Ishikawa (cell line): Measurements from ENCODE around the gene CROCC2.

Experiments used
- CEBPB ChIP-seq: IDR thresholded peaks from 2 replicates; pipeline ENCODE4 v1.6.1; 2012
- CREB1 ChIP-seq: IDR thresholded peaks from 2 replicates; pipeline ENCODE4 v1.6.1; 2012; ENCODE audit warnings: low read depth
- EGR1 ChIP-seq: IDR thresholded peaks from 2 replicates; pipeline ENCODE4 v1.6.1; 2012
- EP300 ChIP-seq: IDR thresholded peaks from 2 replicates; pipeline ENCODE4 v1.6.1; 2012; ENCODE audit warnings: borderline replicate concordance
- FOXM1 ChIP-seq: IDR thresholded peaks from 2 replicates; pipeline ENCODE4 v1.6.1; 2012; ENCODE audit warnings: low read depth, borderline replicate concordance
- MAX ChIP-seq: IDR thresholded peaks from 2 replicates; pipeline ENCODE4 v1.6.1; 2012
- NFIC ChIP-seq: IDR thresholded peaks from 2 replicates; pipeline ENCODE4 v1.6.1; 2012
- RAD21 ChIP-seq: IDR thresholded peaks from 2 replicates; pipeline ENCODE4 v1.6.1; 2012; ENCODE audit warnings: low read depth
- TAF1 ChIP-seq: IDR thresholded peaks from 2 replicates; pipeline ENCODE4 v1.6.1; 2012; ENCODE audit warnings: low read depth, mild to moderate bottlenecking
- TCF12 ChIP-seq: IDR thresholded peaks from 2 replicates; pipeline ENCODE4 v1.6.1; 2012; ENCODE audit warnings: low read depth
- TEAD4 ChIP-seq: IDR thresholded peaks from 2 replicates; pipeline ENCODE4 v1.6.1; 2012
- YY1 ChIP-seq: IDR thresholded peaks from 2 replicates; pipeline ENCODE4 v1.6.1; 2012; ENCODE audit warnings: low read depth
- ZBTB7A ChIP-seq: IDR thresholded peaks from 2 replicates; pipeline ENCODE4 v1.6.1; 2012; ENCODE audit warnings: low read depth
- TF ChIP-seq, protein P1 (sequence below): IDR thresholded peaks from 2 replicates; pipeline ENCODE4 v1.6.1; 2012
- TF ChIP-seq, protein P2 (sequence below): IDR thresholded peaks from 2 replicates; pipeline ENCODE4 v1.6.1; 2012; ENCODE audit warnings: low read depth, mild to moderate bottlenecking

CROCC2 gene

GRCh38 chr2:240886678-240887609, 19.2 kb upstream of the CROCC2 start:
- TF ChIP-seq FOXM1 (no peak), MAX (0 out of 2 replicates have a peak, but pooled peaks have one; percentile 21), YY1 (no peak)

DNA sequence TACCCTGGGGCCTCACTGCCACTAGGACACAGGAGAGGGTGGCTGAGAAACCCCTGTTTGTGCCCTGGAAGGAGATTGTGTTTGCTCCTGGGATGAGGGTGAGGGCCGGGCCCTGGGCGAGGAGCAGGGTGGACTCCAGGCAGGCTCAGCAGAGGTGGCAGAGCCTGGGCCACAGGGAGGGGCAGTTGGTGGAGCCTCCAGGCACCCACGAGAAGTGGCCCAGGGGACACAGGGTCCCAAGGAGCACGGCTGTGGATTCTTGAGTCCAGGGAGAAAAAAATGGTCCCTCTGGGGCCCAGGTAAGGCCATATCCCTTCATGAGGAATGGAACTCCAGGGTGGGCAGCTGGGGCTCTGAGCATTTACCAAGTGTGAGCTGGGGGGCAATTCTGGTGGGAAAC, 18.5 kb upstream of the CROCC2 start:
- TF ChIP-seq EGR1 = no peak
- no peak for TF ChIP-seq RAD21
- no peak for TF ChIP-seq MAX
- TF ChIP-seq NFIC = no peak
- no peak for TF ChIP-seq ZBTB7A
- TF ChIP-seq FOXM1 = no peak
- no peak for TF ChIP-seq CEBPB
- no peak for TF ChIP-seq YY1
- TF ChIP-seq TCF12 = no peak
- TF ChIP-seq TEAD4 = no peak
- TF ChIP-seq TAF1 = no peak
- TF ChIP-seq, protein P1, sequence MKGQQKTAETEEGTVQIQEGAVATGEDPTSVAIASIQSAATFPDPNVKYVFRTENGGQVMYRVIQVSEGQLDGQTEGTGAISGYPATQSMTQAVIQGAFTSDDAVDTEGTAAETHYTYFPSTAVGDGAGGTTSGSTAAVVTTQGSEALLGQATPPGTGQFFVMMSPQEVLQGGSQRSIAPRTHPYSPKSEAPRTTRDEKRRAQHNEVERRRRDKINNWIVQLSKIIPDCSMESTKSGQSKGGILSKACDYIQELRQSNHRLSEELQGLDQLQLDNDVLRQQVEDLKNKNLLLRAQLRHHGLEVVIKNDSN = no peak
- TF ChIP-seq EP300 = no peak

DNA sequence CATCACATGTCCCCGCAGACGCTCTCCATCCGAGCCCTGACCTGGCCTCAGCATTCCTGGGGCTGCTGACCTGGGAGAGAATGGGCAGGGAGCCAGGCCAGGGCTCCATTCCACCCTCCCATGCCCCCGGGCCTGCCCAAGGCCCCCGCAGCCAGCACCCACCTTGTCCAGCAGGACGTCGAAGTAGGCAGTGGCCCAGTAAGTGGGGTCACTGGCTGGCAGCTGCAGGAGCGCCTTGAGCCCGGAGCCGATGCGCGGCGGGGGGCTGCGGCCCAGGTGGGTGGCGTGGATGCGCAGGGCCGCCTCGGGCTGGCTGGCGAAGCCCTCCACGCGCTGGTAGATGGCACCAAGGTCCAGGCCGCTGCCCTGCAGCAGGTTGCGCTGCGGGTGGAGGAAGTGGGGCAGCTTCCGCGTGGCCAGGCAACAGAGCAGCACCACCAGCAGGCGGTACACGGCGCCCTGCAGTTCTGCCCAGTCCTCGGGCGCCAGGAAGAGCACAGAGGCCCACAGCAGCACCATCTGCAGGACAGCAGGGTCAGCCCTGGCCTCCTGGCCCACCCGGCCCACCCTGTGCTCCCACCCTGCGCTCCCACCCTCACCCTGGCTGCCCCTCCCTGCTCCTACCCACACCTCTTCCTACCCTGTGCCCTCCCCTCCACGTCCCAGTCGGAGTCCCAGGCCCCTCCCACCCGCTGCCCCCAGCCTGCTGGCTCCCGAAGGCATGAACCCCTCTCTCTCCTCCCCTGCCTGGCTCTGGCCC, 17.8 kb upstream of the CROCC2 start:
- TF ChIP-seq CEBPB = no peak
- no peak for TF ChIP-seq MAX
- TF ChIP-seq RAD21 = no peak
- no peak for TF ChIP-seq TAF1
- no peak for TF ChIP-seq TCF12
- TF ChIP-seq, protein P1 = no peak
- no peak for TF ChIP-seq YY1
- no peak for TF ChIP-seq EGR1
- TF ChIP-seq ZBTB7A = no peak

DNA sequence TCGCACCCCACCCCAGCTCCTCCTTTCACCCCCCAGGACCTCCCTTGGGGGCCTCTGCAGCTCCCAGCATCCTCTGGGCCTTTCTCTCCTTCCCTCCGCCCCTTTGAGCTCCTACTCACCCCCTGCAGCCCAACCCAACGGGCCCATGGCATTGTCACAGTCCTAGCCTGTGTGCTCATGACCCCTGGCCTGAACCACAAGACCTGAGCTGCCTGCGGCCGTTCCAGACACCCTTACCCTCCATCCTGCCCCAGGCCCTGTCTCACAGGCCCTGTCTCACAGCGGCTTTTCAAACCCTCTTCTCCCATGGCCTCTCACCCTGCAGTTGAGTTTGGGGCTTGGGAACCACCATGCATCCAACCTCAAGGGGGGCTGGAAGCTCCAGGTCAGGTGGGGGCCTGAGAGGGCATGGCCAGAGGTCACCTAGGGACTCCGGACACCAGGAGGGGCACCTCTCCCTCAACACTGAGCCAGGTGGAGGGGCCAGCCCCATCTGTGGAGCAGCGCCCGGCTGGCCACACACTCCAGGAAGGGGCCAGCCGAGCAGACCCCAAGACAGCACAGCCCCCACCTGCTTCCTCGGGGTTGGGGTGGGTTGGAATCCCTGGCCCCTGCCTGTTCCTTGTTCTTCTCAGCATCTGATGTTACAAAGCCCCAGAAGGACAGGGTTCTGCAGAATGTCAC, 17.1 kb upstream of the CROCC2 start:
- TF ChIP-seq TAF1 (no peak), EP300 (no peak)
- TF ChIP-seq, protein P2, sequence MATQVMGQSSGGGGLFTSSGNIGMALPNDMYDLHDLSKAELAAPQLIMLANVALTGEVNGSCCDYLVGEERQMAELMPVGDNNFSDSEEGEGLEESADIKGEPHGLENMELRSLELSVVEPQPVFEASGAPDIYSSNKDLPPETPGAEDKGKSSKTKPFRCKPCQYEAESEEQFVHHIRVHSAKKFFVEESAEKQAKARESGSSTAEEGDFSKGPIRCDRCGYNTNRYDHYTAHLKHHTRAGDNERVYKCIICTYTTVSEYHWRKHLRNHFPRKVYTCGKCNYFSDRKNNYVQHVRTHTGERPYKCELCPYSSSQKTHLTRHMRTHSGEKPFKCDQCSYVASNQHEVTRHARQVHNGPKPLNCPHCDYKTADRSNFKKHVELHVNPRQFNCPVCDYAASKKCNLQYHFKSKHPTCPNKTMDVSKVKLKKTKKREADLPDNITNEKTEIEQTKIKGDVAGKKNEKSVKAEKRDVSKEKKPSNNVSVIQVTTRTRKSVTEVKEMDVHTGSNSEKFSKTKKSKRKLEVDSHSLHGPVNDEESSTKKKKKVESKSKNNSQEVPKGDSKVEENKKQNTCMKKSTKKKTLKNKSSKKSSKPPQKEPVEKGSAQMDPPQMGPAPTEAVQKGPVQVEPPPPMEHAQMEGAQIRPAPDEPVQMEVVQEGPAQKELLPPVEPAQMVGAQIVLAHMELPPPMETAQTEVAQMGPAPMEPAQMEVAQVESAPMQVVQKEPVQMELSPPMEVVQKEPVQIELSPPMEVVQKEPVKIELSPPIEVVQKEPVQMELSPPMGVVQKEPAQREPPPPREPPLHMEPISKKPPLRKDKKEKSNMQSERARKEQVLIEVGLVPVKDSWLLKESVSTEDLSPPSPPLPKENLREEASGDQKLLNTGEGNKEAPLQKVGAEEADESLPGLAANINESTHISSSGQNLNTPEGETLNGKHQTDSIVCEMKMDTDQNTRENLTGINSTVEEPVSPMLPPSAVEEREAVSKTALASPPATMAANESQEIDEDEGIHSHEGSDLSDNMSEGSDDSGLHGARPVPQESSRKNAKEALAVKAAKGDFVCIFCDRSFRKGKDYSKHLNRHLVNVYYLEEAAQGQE = no peak

GRCh38 chr2:240889601-240890560, 16.3 kb upstream of the CROCC2 start:
- TF ChIP-seq MAX = no peak
- TF ChIP-seq CEBPB = no peak
- TF ChIP-seq YY1 = no peak
- TF ChIP-seq, protein P1 = no peak
- TF ChIP-seq FOXM1 = no peak
- TF ChIP-seq CREB1 = no peak

DNA sequence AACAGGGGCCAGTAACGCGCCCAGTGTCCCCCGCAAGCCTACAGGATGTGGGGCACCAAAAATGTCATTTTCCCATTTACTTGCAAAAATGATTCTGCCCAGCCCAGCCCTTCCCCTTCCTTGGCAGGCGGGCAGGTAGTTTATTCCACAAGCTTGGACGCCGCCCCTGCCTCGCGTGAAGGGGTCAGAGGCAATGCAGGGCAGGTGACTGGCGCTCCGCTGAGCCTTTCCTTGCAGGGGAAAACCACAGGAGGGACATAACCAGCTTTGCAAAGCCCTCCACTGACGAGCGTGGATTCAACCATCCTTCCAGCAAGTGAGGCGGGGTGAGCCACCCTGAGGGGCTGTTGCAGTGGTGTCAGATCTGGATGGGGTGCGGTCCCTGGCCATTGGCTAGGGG, 15.4 kb upstream of the CROCC2 start:
- no peak for TF ChIP-seq TCF12
- TF ChIP-seq ZBTB7A = no peak
- no peak for TF ChIP-seq FOXM1
- no peak for TF ChIP-seq TAF1
- no peak for TF ChIP-seq EP300
- no peak for TF ChIP-seq NFIC
- TF ChIP-seq EGR1 = no peak
- no peak for TF ChIP-seq RAD21
- TF ChIP-seq, protein P1 = no peak
- no peak for TF ChIP-seq CREB1
- TF ChIP-seq TEAD4 = no peak
